HG03108 (cell line): ENCODE measurements around the gene CHD2.
"Not testable (repeated sequence)": the region's sequence is repeated elsewhere in the genome, so short reads cannot be mapped to it uniquely, and the experiment has no call there.

ENCODE experiments used
- ATAC-seq: cut with Tn5 transposase; IDR thresholded peaks from one replicate; pipeline ENCODE4 v1.9.1; 2021; ENCODE audit warnings: moderate library complexity; ENCODE audit not compliant: unreplicated experiment

Gene CHD2

GRCh38 chr15:93046120-93046519 lies 146.0 kb downstream of the CHD2 start:
- no peak for ATAC-seq

- no peak for ATAC-seq
Measured at GRCh38 chr15:93046721-93047120, 146.6 kb downstream of the CHD2 start.

GRCh38 chr15:93047621-93048425 lies 147.7 kb downstream of the CHD2 start:
- ATAC-seq = peak; percentile 46

- no peak for ATAC-seq
Measured at GRCh38 chr15:93048426-93048721, 148.2 kb downstream of the CHD2 start.

- ATAC-seq = no peak
Measured at GRCh38 chr15:93048759-93049161, 148.6 kb downstream of the CHD2 start.

GRCh38 chr15:93049233-93049632 lies 149.1 kb downstream of the CHD2 start:
- ATAC-seq = no peak

- no peak for ATAC-seq
Measured at GRCh38 chr15:93049914-93050578, 149.9 kb downstream of the CHD2 start.

- no peak for ATAC-seq
Measured at GRCh38 chr15:93050648-93051047, 150.5 kb downstream of the CHD2 start.

- ATAC-seq = no peak
Measured at GRCh38 chr15:93051236-93052089, 151.3 kb downstream of the CHD2 start.

- ATAC-seq = no peak
Measured at GRCh38 chr15:93052090-93052879, 152.2 kb downstream of the CHD2 start.

GRCh38 chr15:93055211-93055610 lies 155.1 kb downstream of the CHD2 start:
- no peak for ATAC-seq

GRCh38 chr15:93056836-93057235 lies 156.7 kb downstream of the CHD2 start:
- ATAC-seq = no peak

- no peak for ATAC-seq
Measured at GRCh38 chr15:93057618-93058017, 157.5 kb downstream of the CHD2 start.

GRCh38 chr15:93058128-93058527 lies 158.0 kb downstream of the CHD2 start:
- ATAC-seq = no peak

GRCh38 chr15:93058904-93059427 lies 158.8 kb downstream of the CHD2 start:
- ATAC-seq = no peak

GRCh38 chr15:93059442-93059841 lies 159.3 kb downstream of the CHD2 start:
- ATAC-seq = no peak

GRCh38 chr15:93060336-93061248 lies 160.5 kb downstream of the CHD2 start:
- ATAC-seq = no peak

GRCh38 chr15:93062628-93063261 lies 162.6 kb downstream of the CHD2 start:
- ATAC-seq = not testable (repeated sequence)

GRCh38 chr15:93063262-93063671 lies 163.1 kb downstream of the CHD2 start:
- no peak for ATAC-seq
